Stimulated activated effector memory CD8-positive, alpha-beta T cell treated with anti-CD3 and anti-CD28 coated beads, Interleukin-12 subunit alpha, Interleukin-12 subunit beta, amount 100 ng/mL, for 72 hours (primary cell): Measurements from ENCODE around the gene APBB1IP.
"Not testable (repeated sequence)": the region's sequence is repeated elsewhere in the genome, so short reads cannot be mapped to it uniquely, and the experiment has no call there.

ENCODE experiments used
- ATAC-seq: fragments of 150-1000 bp; cut with Tn5 transposase; 2 replicates; pipeline ENCODE4 v1.10.0; 2021
- DNase-seq, 2 donors: peaks; one replicate each; pipeline ENCODE4 v3.0.0; 2021 to 2022; ENCODE audit warnings: low spot score in 2 of 2
- H3K27ac Mint-ChIP-seq: one replicate; pipeline ENCODE4 v1.8.0; 2022; ENCODE audit warnings: mild to moderate bottlenecking, mixed read lengths
- H3K36me3 Mint-ChIP-seq: one replicate; pipeline ENCODE4 v1.8.0; 2022; ENCODE audit warnings: mild to moderate bottlenecking, mixed read lengths
- H3K4me1 Mint-ChIP-seq: one replicate; pipeline ENCODE4 v1.8.0; 2022; ENCODE audit warnings: mixed read lengths
- H3K4me3 Mint-ChIP-seq: one replicate; pipeline ENCODE4 v1.8.0; 2022; ENCODE audit warnings: mild to moderate bottlenecking, mixed read lengths
- H3K9me3 Mint-ChIP-seq: one replicate; pipeline ENCODE4 v1.8.0; 2022; ENCODE audit warnings: mixed read lengths

Gene APBB1IP

DNA sequence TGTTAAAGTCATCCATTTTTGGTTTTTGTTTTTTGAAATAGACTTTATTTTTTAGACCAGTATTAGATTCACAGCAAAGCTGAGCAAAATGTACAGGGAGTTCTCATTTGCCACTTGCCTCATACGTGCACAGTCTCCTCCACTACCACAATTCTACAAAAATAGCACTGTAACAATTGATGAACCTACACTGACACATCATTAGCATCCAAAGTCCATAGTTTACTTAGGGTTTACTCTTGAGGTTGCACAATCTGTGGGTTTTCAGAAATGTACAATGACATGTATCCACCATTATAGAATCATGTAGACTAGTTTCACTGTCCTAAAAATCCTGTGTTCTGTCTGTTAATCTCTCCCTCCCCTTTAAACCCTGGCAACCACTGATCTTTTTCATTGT lies 133.5 kb downstream of the APBB1IP start:
- Mint-ChIP-seq H3K27ac (no peak overlapping the region), H3K4me3 (no peak overlapping the region), H3K9me3 (peaks cover 5% of the 10 kb centered on the region), H3K36me3 (peaks cover 65% of the 10 kb centered on the region), H3K4me1 (peaks cover 5% of the 10 kb centered on the region)
- no peak for ATAC-seq
- no peak for DNase-seq

- peak overlapping the region; percentile 4 for H3K27ac Mint-ChIP-seq
- no peak overlapping the region for H3K4me3 Mint-ChIP-seq
- peaks cover 48% of the 10 kb centered on the region for H3K36me3 Mint-ChIP-seq
- DNase-seq (no peak), ATAC-seq (peak; percentile 28)
- H3K9me3 Mint-ChIP-seq = peaks cover 5% of the 10 kb centered on the region
- peaks cover 5% of the 10 kb centered on the region for H3K4me1 Mint-ChIP-seq
Measured at GRCh38 chr10:26573674-26574073, 135.5 kb downstream of the APBB1IP start.

DNA sequence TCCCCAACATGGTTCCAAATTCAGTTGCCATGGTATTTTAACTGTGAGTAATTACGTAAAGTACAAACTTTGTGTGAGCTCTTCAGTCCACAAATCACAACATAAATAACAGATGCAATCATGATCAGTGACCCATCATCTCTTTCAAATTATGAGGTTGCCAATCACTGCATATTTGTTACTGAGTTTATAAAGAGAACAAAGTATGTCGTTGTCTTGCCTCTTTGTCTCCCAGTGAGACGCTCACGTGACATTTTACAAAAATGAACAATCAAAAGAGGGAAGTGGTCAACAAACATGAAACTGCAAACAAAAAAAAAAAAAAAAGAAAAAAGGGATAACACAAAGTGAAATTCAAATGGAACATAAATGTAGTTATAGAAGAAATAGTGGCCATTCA lies 136.6 kb downstream of the APBB1IP start:
- no peak overlapping the region for H3K4me3 Mint-ChIP-seq
- H3K27ac Mint-ChIP-seq = peak overlapping the region; percentile 24
- ATAC-seq = no peak
- H3K4me1 Mint-ChIP-seq = peaks cover 5% of the 10 kb centered on the region
- peaks cover 37% of the 10 kb centered on the region for H3K36me3 Mint-ChIP-seq
- DNase-seq = no peak
- H3K9me3 Mint-ChIP-seq = peaks cover 5% of the 10 kb centered on the region

GRCh38 chr10:26578371-26578770 lies 140.2 kb downstream of the APBB1IP start:
- not testable (repeated sequence) for ATAC-seq, H3K4me3 Mint-ChIP-seq, H3K27ac Mint-ChIP-seq, H3K4me1 Mint-ChIP-seq, DNase-seq, H3K9me3 Mint-ChIP-seq, H3K36me3 Mint-ChIP-seq

GRCh38 chr10:26579256-26580063 lies 141.3 kb downstream of the APBB1IP start:
- H3K4me1 Mint-ChIP-seq = peaks cover 5% of the 10 kb centered on the region
- ATAC-seq = no peak
- peaks cover 2% of the 10 kb centered on the region for H3K36me3 Mint-ChIP-seq
- no peak overlapping the region for H3K27ac Mint-ChIP-seq
- no peak for DNase-seq
- H3K4me3 Mint-ChIP-seq = no peak overlapping the region
- no peaks in the 10 kb centered on the region for H3K9me3 Mint-ChIP-seq

DNA sequence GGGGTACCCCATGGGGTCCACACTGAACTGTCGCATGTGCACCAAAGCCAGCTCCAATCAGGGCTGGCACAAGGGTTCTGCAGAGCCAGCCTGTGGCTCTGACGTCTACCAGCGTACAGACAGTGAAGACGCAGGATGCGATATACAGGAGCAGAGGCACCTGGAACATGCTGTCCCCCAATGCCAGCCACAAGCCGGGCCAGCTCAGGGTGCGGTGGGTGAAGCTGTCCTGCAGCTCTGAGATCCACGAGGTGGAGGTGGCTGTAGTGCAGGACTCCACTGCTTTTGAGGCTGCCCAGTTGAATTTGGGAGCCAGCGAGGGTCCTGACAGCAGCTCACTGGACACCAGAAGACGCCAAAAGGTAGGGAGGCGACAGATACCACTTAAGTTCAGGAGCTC lies 148.1 kb downstream of the APBB1IP start:
- no peak overlapping the region for H3K27ac Mint-ChIP-seq
- no peak for DNase-seq
- H3K36me3 Mint-ChIP-seq = peaks cover 6% of the 10 kb centered on the region
- H3K4me1 Mint-ChIP-seq = peaks cover 5% of the 10 kb centered on the region
- no peaks in the 10 kb centered on the region for H3K9me3 Mint-ChIP-seq
- H3K4me3 Mint-ChIP-seq = no peak overlapping the region
- ATAC-seq = no peak

- Mint-ChIP-seq H3K27ac (no peak overlapping the region), H3K9me3 (no peaks in the 10 kb centered on the region), H3K4me3 (no peak overlapping the region), H3K4me1 (peaks cover 5% of the 10 kb centered on the region), H3K36me3 (peaks cover 18% of the 10 kb centered on the region)
- DNase-seq = no peak
- no peak for ATAC-seq
Measured at GRCh38 chr10:26588611-26589010, 150.5 kb downstream of the APBB1IP start.

DNA sequence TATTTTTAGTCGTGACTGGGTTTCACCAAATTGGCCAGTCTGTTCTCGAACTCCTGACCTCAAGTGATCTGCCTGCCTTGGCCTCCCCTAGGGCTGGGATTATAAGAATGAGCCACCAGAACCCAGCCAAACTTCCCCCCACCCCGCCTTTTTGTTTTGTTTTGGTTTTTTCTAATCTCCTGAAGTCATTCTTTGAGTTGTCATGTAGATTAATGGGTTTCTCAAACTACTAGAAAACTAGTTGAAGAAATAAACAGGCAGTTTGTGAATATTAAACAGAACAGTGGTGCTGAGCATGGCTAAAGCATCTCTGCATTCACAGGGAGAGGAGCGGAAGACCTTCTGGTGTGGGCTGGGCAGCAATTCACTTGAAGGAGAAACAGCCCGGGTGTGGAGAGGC lies 151.7 kb downstream of the APBB1IP start:
- H3K36me3 Mint-ChIP-seq = peaks cover 18% of the 10 kb centered on the region
- H3K27ac Mint-ChIP-seq, ATAC-seq, DNase-seq, H3K4me1 Mint-ChIP-seq, H3K4me3 Mint-ChIP-seq, H3K9me3 Mint-ChIP-seq: not testable (repeated sequence)

GRCh38 chr10:26593896-26594295 lies 155.8 kb downstream of the APBB1IP start:
- H3K27ac Mint-ChIP-seq = no peak overlapping the region
- peaks cover 14% of the 10 kb centered on the region for H3K36me3 Mint-ChIP-seq
- ATAC-seq = peak; percentile 65
- no peak for DNase-seq
- no peaks in the 10 kb centered on the region for H3K4me1 Mint-ChIP-seq
- H3K9me3 Mint-ChIP-seq = no peaks in the 10 kb centered on the region
- no peak overlapping the region for H3K4me3 Mint-ChIP-seq

DNA sequence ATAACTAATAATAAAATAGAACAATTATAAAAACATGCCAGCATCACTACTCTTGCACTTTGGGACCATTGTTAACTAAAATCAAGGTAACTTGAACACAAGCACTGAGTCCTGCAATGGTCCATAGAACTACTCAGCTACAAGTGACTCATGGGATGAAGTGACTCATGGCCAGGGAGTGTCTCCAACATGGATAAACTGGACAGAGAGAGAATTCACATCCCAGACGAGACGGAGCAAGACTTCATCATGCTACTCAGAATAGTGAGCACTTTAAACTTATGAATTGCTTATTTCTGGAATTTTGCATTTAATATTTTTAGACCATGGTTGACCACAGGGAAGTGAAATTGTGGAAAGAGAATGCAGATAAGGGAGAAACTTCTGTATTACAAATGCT lies 165.1 kb downstream of the APBB1IP start:
- ATAC-seq, H3K9me3 Mint-ChIP-seq, H3K36me3 Mint-ChIP-seq, H3K4me3 Mint-ChIP-seq, H3K27ac Mint-ChIP-seq, DNase-seq, H3K4me1 Mint-ChIP-seq: not testable (repeated sequence)

DNA sequence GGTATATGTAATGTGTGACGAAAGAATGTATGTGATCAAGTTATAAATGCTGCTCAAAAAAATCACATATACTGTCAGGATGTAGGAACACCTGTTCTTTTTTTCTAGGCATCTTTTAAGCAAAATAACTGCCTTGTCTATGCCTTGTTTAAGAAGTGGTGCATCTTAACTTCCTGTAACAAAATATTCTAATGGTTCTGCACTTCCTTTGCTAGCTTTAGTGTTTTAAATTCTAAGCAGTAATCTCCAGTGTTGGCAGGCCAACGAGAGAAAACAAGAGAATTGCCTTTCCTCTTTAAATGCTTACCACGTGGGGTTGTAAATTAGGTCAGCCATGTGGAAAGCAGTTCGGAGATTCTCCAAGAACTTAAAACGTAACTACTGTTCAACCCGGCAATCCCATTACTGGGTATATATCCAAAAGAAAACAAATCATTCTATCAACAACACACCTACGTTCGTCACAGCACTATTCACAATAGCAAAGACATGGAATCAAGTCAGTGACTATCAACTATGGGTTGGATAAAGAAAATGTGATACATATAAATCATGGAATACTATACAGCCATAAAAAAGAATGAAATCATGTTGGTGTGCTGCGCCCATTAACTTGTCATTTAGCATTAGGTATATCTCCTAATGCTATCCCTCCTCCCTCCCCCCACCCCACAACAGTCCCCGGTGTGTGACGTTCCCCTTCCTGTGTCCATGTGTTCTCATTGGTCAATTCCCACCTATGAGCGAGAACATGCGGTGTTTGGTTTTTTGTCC lies 166.4 kb downstream of the APBB1IP start:
- not testable (repeated sequence) for H3K9me3 Mint-ChIP-seq, ATAC-seq, H3K4me3 Mint-ChIP-seq, DNase-seq, H3K27ac Mint-ChIP-seq, H3K36me3 Mint-ChIP-seq, H3K4me1 Mint-ChIP-seq

DNA sequence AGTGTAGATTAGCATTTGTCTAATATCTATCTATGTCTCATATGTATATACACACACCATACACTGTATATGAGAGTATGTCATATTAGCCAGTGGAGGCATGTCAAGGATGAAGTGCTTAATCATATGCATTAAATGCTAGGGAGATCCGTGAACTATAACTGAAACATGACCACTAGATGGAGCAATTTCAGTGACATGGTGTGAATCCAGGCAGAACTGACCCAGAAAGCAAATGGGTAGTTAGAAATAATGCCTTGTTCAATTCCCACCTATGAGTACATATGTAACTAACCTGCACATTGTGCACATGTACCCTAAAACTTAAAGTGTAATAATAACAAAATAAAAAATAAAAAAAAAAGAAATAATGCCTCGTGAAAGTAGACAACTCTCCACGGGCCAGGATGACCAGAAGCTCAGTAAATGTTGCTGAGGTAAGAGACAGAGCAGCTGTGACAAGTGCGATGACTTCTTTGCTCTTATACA lies 168.3 kb downstream of the APBB1IP start:
- ATAC-seq = peak; percentile 71
- not testable (repeated sequence) for H3K4me3 Mint-ChIP-seq, H3K36me3 Mint-ChIP-seq, H3K4me1 Mint-ChIP-seq, DNase-seq, H3K27ac Mint-ChIP-seq, H3K9me3 Mint-ChIP-seq

- DNase-seq (no peak), ATAC-seq (no peak)
- Mint-ChIP-seq H3K4me3 (no peak overlapping the region), H3K36me3 (no peaks in the 10 kb centered on the region), H3K9me3 (no peaks in the 10 kb centered on the region), H3K27ac (no peak overlapping the region), H3K4me1 (no peaks in the 10 kb centered on the region)
Measured at GRCh38 chr10:26612151-26612915, 174.2 kb downstream of the APBB1IP start.
